ENCODE data around the gene CHIA.

GRCh38 chr1:111251570-111251969 is 39.1 kb upstream of the CHIA start:
- no peak for TF ChIP-seq CTCF (IDR thresholded peaks at IDR 0.05; ENCODE audit: low read depth, low read length)
- no peak for TF ChIP-seq EZH2phosphoT487 (IDR thresholded peaks at IDR 0.05; ENCODE audit: low read depth)
